ENCODE results near the gene RNF222.

The RNF222 gene

GRCh38 chr17:8421571-8421970 is 23.9 kb upstream of the RNF222 start:
- no peak overlapping the region for H3K27ac ChIP-seq
- TF ChIP-seq CTCF (IDR thresholded peaks at IDR 0.05) (no peak), ZFX (IDR thresholded peaks at IDR 0.05; ENCODE audit: borderline replicate concordance) (no peak)

GRCh38 chr17:8420041-8420934 is 22.7 kb upstream of the RNF222 start:
- TF ChIP-seq ZFX (IDR thresholded peaks at IDR 0.05; ENCODE audit: borderline replicate concordance) (no peak), CTCF (IDR thresholded peaks at IDR 0.05) (no peak)
- H3K27ac ChIP-seq: peak overlapping the region; percentile 40

GRCh38 chr17:8419305-8419704 is 21.7 kb upstream of the RNF222 start:
- no peak for TF ChIP-seq CTCF (IDR thresholded peaks at IDR 0.05)
- no peak overlapping the region for H3K27ac ChIP-seq

- no peak overlapping the region for H3K27ac ChIP-seq
- no peak for TF ChIP-seq CTCF (IDR thresholded peaks at IDR 0.05)
- no peak for TF ChIP-seq ZFX (IDR thresholded peaks at IDR 0.05; ENCODE audit: borderline replicate concordance)
Observed at GRCh38 chr17:8418471-8418870, 20.8 kb upstream of the RNF222 start.

GRCh38 chr17:8417806-8418205 is 20.2 kb upstream of the RNF222 start:
- H3K27ac ChIP-seq: no peak overlapping the region
- TF ChIP-seq ZFX (IDR thresholded peaks at IDR 0.05; ENCODE audit: borderline replicate concordance): no peak
- TF ChIP-seq CTCF (IDR thresholded peaks at IDR 0.05): no peak

GRCh38 chr17:8413938-8414337 is 16.3 kb upstream of the RNF222 start:
- H3K27ac ChIP-seq: no peak overlapping the region
- TF ChIP-seq ZFX (IDR thresholded peaks at IDR 0.05; ENCODE audit: borderline replicate concordance): no peak
- no peak for TF ChIP-seq CTCF (IDR thresholded peaks at IDR 0.05)

- H3K27ac ChIP-seq: no peak overlapping the region
- TF ChIP-seq ZFX (IDR thresholded peaks at IDR 0.05; ENCODE audit: borderline replicate concordance) (no peak), CTCF (IDR thresholded peaks at IDR 0.05) (no peak)
Observed at GRCh38 chr17:8413328-8413727, 15.7 kb upstream of the RNF222 start.
